Measurements from ENCODE around the gene ASH1L.

The ASH1L gene

GRCh38 chr1:155324717-155325602 lies 237.6 kb downstream of the ASH1L start:
- DNase-seq = no peak

GRCh38 chr1:155324037-155324716 lies 238.4 kb downstream of the ASH1L start:
- peak; percentile 78 to 81 for DNase-seq

- DNase-seq = peak; percentile 69 to 71
These were observed 238.9 kb downstream of the ASH1L start for GRCh38 chr1:155323729-155324036.

GRCh38 chr1:155322953-155323728 lies 239.5 kb downstream of the ASH1L start:
- DNase-seq = peak; percentile 78 to 85

GRCh38 chr1:155322571-155322952 lies 240.0 kb downstream of the ASH1L start:
- DNase-seq = no peak

- no peak for DNase-seq
These were observed 240.7 kb downstream of the ASH1L start for GRCh38 chr1:155321639-155322503.

GRCh38 chr1:155320661-155321617 lies 241.7 kb downstream of the ASH1L start, which contains the start of gene RUSC1:
Gene RUSC1, plus strand, starts transcription at chr1:155320894. Its CDS starts 880 bp downstream, at chr1:155321774.
- DNase-seq = peak; percentile 62 to 65

- no peak for DNase-seq
These were observed 242.4 kb downstream of the ASH1L start for GRCh38 chr1:155320252-155320651.

GRCh38 chr1:155319536-155319935 lies 243.1 kb downstream of the ASH1L start:
- DNase-seq = no peak

GRCh38 chr1:155318082-155318481 lies 244.5 kb downstream of the ASH1L start:
- DNase-seq = no peak

GRCh38 chr1:155316922-155317321 lies 245.7 kb downstream of the ASH1L start:
- DNase-seq = no peak

GRCh38 chr1:155313261-155313660 lies 249.3 kb downstream of the ASH1L start:
- DNase-seq = no peak

GRCh38 chr1:155309423-155310021 lies 253.1 kb downstream of the ASH1L start:
- DNase-seq = no peak

- DNase-seq = peak; percentile 95 to 97
These were observed 253.8 kb downstream of the ASH1L start, which contains the start of gene FDPS for GRCh38 chr1:155308493-155309422. Gene FDPS, plus strand, starts transcription at chr1:155308866. Its CDS starts 924 bp downstream, at chr1:155309790.

GRCh38 chr1:155307247-155307740 lies 255.3 kb downstream of the ASH1L start:
- DNase-seq = no peak

- no peak for DNase-seq
These were observed 256.7 kb downstream of the ASH1L start for GRCh38 chr1:155305881-155306391.

- DNase-seq = no peak
These were observed 258.0 kb downstream of the ASH1L start for GRCh38 chr1:155304558-155305063.

- no peak for DNase-seq
These were observed 261.2 kb downstream of the ASH1L start, which contains the start of gene PKLR for GRCh38 chr1:155301342-155301841. Gene PKLR, minus strand, starts transcription at chr1:155301438. Its CDS starts 43 bp downstream, at chr1:155301395.
